Hepatocyte (in vitro differentiated cells): Measurements from ENCODE around the gene AURKA. TPM values are rescaled to one million over a fixed set of nuclear protein-coding genes. Genes with fewer than 3 reads are reported as not detected.
A peak's percentile ranks its signal among the peaks of the same experiment; 100 is the strongest.

Experiments used
- DNase-seq: peaks from one replicate; pipeline ENCODE4 v3.0.0-alpha.2; 2016; ENCODE audit warnings: low spot score
- H2AFZ ChIP-seq: fragments of 200-600 bp; sonication (generic); 2 replicates; pipeline ENCODE4 v1.6.0; 2016; ENCODE audit warnings: antibody characterized with exemption, mild to moderate bottlenecking
- H3K27ac ChIP-seq: fragments of 200-600 bp; sonication (generic); 2 replicates; pipeline ENCODE4 v1.5.1; 2016; ENCODE audit warnings: mild to moderate bottlenecking
- H3K27me3 ChIP-seq: fragments of 200-600 bp; sonication (generic); 2 replicates; pipeline ENCODE4 v1.6.1; 2016
- H3K36me3 ChIP-seq: fragments of 200-600 bp; sonication (generic); replicated peaks from 2 replicates; pipeline ENCODE4 v1.5.1; 2016; ENCODE audit warnings: low read depth; ENCODE audit not compliant: insufficient read depth
- H3K4me1 ChIP-seq: fragments of 200-600 bp; sonication (generic); 2 replicates; pipeline ENCODE4 v1.5.1; 2016; ENCODE audit warnings: mild to moderate bottlenecking, moderate library complexity; ENCODE audit not compliant: insufficient read depth
- H3K4me2 ChIP-seq: fragments of 200-600 bp; sonication (generic); 2 replicates; pipeline ENCODE4 v1.6.0; 2016
- H3K4me3 ChIP-seq: fragments of 200-600 bp; sonication (generic); 2 replicates; pipeline ENCODE4 v1.5.1; 2016; ENCODE audit warnings: mild to moderate bottlenecking
- H3K79me2 ChIP-seq: fragments of 200-600 bp; sonication (generic); 2 replicates; pipeline ENCODE4 v1.6.0; 2017; ENCODE audit warnings: mild to moderate bottlenecking
- H3K9me2 ChIP-seq: fragments of 200-600 bp; sonication (generic); replicated peaks from 2 replicates; pipeline ENCODE4 v1.6.0; 2017; ENCODE audit warnings: mild to moderate bottlenecking; ENCODE audit not compliant: insufficient read depth
- H3K9me3 ChIP-seq: fragments of 200-600 bp; sonication (generic); 2 replicates; pipeline ENCODE4 v1.5.1; 2016; ENCODE audit warnings: low read depth, mild to moderate bottlenecking
- H4K20me1 ChIP-seq: fragments of 200-600 bp; sonication (generic); 2 replicates; pipeline ENCODE4 v1.6.0; 2016; ENCODE audit warnings: mild to moderate bottlenecking; ENCODE audit not compliant: insufficient read depth, poor library complexity, severe bottlenecking
- EZH2 ChIP-seq: fragments of 200-600 bp; sonication (generic); IDR thresholded peaks from 2 replicates; pipeline ENCODE4 v1.6.1; 2016; ENCODE audit warnings: antibody characterized with exemption, mild to moderate bottlenecking, borderline replicate concordance
- EZH2phosphoT487 ChIP-seq: fragments of 200-600 bp; sonication (generic); IDR thresholded peaks from one replicate; pipeline ENCODE4 v1.6.1; 2018; ENCODE audit warnings: antibody characterized with exemption, mild to moderate bottlenecking, low read depth, moderate library complexity; ENCODE audit not compliant: unreplicated experiment, severe bottlenecking
- WGBS: methylation state at CpG from one replicate; pipeline ENCODE4 v1.1.6; 2016; ENCODE audit warnings: low lambda C conversion rate; ENCODE audit errors: missing lambda C conversion rate; 5-methylcytosine and 5-hydroxymethylcytosine counted together
- polyA plus RNA-seq: library from polyadenylated mRNA; unstranded; fragments of >200 nt; fragmentation: Nextera tagmentation; extraction: Ambion mirVana; gene quantifications from 2 replicates; pipeline ENCODE4 v1.2.1, GENCODE V29; 2016
- total RNA-seq: library from RNA; depleted of rRNA; stranded (reverse); fragments of >200 nt; gene quantifications from 2 replicates; pipeline ENCODE4 v1.2.3, GENCODE V29; 2014
- TF ChIP-seq, protein P1 (sequence below): fragments of 200-600 bp; sonication (generic); IDR thresholded peaks from 2 replicates; pipeline ENCODE4 v1.5.1; 2016; ENCODE audit warnings: antibody characterized with exemption, mild to moderate bottlenecking; ENCODE audit not compliant: poor library complexity

AURKA gene
- total and polyA plus RNA-seq, 2 experiments from 2014 or later: 13.4 to 16.9 TPM

DNA sequence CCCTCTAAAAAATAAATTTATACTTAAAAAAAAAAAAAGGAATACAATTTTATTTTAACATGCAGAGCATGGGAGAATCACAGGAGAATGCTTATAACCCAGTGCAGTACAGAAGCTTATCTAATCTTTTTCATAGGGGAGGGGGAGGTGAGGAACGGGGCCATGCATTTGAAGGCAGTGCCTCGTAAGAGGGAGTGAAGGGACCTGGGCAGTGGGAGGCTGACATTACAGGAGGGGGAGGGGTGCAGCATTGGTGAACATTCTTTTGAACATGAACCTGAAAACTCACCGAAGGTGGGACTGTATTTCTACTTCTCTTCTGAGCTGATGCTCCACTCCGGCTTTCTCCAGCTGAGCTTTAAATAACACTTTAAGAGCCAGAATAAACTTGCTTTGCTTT, 9.3 kb downstream of the AURKA start:
- DNase-seq: no peak

DNA sequence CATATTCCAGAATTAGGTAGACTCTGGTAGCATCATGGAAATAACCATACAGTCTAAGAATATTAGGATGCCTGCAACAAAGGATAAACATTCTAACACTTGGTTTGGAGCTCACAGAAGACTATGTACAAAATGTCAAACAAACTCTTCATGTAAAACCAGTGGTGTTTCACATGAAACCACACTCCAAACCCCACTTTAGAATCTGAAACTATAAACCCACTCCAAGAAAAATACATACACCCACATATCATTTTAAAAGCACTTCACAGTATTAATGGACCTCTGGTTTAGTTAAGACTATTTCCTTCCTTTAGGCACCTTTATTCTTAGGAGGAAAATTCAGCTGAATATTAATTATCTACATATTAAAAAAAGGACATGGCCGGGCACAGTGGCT, 10.5 kb downstream of the AURKA start:
- H3K27me3 ChIP-seq: no peaks in the 10 kb centered on the region
- no peak for DNase-seq
- H3K4me1 ChIP-seq: no peaks in the 10 kb centered on the region
- H3K79me2 ChIP-seq: peaks cover 18% of the 10 kb centered on the region
- H3K36me3 ChIP-seq: no peaks in the 10 kb centered on the region
- H3K4me3 ChIP-seq: no peak overlapping the region
- H4K20me1 ChIP-seq: no peaks in the 10 kb centered on the region
- no peaks in the 10 kb centered on the region for H3K9me2 ChIP-seq
- no peak overlapping the region for H3K27ac ChIP-seq
- no peaks in the 10 kb centered on the region for H3K9me3 ChIP-seq
- H2AFZ ChIP-seq: no peak overlapping the region
- no peak overlapping the region for H3K4me2 ChIP-seq
- 92% methylated on average over 1 of the region's 1 CpG for WGBS
- TF ChIP-seq, protein P1, sequence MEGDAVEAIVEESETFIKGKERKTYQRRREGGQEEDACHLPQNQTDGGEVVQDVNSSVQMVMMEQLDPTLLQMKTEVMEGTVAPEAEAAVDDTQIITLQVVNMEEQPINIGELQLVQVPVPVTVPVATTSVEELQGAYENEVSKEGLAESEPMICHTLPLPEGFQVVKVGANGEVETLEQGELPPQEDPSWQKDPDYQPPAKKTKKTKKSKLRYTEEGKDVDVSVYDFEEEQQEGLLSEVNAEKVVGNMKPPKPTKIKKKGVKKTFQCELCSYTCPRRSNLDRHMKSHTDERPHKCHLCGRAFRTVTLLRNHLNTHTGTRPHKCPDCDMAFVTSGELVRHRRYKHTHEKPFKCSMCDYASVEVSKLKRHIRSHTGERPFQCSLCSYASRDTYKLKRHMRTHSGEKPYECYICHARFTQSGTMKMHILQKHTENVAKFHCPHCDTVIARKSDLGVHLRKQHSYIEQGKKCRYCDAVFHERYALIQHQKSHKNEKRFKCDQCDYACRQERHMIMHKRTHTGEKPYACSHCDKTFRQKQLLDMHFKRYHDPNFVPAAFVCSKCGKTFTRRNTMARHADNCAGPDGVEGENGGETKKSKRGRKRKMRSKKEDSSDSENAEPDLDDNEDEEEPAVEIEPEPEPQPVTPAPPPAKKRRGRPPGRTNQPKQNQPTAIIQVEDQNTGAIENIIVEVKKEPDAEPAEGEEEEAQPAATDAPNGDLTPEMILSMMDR: no peak
- TF ChIP-seq EZH2phosphoT487 (no peak), EZH2 (no peak)

More for the DNA sequence above, 9.3 kb downstream of the AURKA start:
- Histone ChIP-seq H3K9me2 (no peaks in the 10 kb centered on the region), H3K4me1 (no peaks in the 10 kb centered on the region), H2AFZ (no peak overlapping the region), H3K4me3 (no peak overlapping the region), H4K20me1 (no peaks in the 10 kb centered on the region), H3K27me3 (no peaks in the 10 kb centered on the region), H3K36me3 (no peaks in the 10 kb centered on the region), H3K4me2 (no peak overlapping the region), H3K9me3 (no peaks in the 10 kb centered on the region), H3K27ac (no peak overlapping the region), H3K79me2 (peaks cover 21% of the 10 kb centered on the region)
- 55% methylated on average over 4 of the region's 4 CpGs for WGBS
- no peak for TF ChIP-seq EZH2phosphoT487
- TF ChIP-seq, protein P1: no peak
- TF ChIP-seq EZH2: no peak

DNA sequence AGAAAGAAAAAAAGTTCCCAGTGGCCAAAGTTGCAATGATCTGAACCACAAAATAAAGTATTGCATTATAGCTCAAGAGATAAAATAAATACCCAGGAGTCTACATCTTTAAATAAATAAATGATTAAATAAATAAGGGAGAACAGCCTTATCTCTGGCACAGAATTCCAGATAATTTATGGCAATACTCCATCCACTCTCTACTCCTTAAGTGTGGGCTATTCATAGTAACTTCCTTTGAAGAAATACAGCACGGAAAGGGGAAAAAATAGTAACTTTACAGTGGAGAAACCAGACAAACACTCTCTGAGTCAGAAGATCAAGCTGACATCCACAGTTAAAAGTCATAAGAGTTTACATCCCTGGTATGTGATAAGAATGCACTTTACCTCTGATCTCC, 11.6 kb downstream of the AURKA start:
- H3K27ac ChIP-seq: peak overlapping the region; percentile 20
- H4K20me1 ChIP-seq: no peaks in the 10 kb centered on the region
- no peaks in the 10 kb centered on the region for H3K4me1 ChIP-seq
- no peaks in the 10 kb centered on the region for H3K36me3 ChIP-seq
- no peaks in the 10 kb centered on the region for H3K9me3 ChIP-seq
- TF ChIP-seq EZH2: no peak
- TF ChIP-seq EZH2phosphoT487: no peak
- TF ChIP-seq, protein P1: no peak
- WGBS: 52% methylated on average over 1 of the region's 1 CpG
- H2AFZ ChIP-seq: no peak overlapping the region
- peaks cover 25% of the 10 kb centered on the region for H3K79me2 ChIP-seq
- no peaks in the 10 kb centered on the region for H3K27me3 ChIP-seq
- H3K4me2 ChIP-seq: no peak overlapping the region
- no peaks in the 10 kb centered on the region for H3K9me2 ChIP-seq
- DNase-seq: no peak
- H3K4me3 ChIP-seq: no peak overlapping the region

DNA sequence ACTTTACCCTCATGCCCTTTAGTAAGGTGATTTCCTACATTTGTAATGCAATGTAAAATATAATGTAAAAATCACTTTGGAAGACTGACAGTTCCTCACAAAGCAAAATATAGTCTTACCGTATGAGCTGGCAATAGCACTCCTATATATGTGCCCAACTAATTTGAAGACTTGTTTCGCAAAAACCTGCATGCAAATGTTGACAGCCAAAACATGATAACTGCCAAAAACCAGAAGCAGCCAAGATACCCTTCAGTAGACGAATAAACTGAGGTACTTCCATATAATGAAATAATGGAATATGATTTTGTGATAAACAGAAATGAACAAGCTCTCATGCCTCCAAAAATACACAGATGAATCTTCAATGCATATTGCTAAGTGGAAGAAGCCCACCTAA, 13.6 kb downstream of the AURKA start:
- Histone ChIP-seq H3K9me3 (no peaks in the 10 kb centered on the region), H3K4me3 (no peak overlapping the region), H4K20me1 (no peaks in the 10 kb centered on the region), H3K27ac (no peak overlapping the region), H3K36me3 (no peaks in the 10 kb centered on the region), H3K79me2 (peaks cover 24% of the 10 kb centered on the region), H3K9me2 (no peaks in the 10 kb centered on the region), H3K4me1 (no peaks in the 10 kb centered on the region), H3K27me3 (no peaks in the 10 kb centered on the region), H2AFZ (no peak overlapping the region), H3K4me2 (no peak overlapping the region)
- TF ChIP-seq, protein P1: no peak
- TF ChIP-seq EZH2 (no peak), EZH2phosphoT487 (no peak)
- WGBS: 95% methylated on average over 3 of the region's 3 CpGs
- DNase-seq: no peak
